T-cell (primary cell): ENCODE measurements around the gene GCM1. TPM values are rescaled to one million over a fixed set of nuclear protein-coding genes. Genes with fewer than 3 reads are reported as not detected.

Source experiments
- ATAC-seq, 4 experiments: fragments of 200-7000 bp in 3 of 4; fragments of 150-1000 bp in 1 of 4; cut with Tn5 transposase; replicated peaks in 1 of 4; 1 replicate in 3 of 4; 2 replicates in 1 of 4; pipeline ENCODE4 v1.10.0; 2021; ENCODE audit warnings: moderate library complexity in 3 of 4, mild to moderate bottlenecking in 2 of 4, moderate number of reproducible peaks in 1 of 4
- CTCF ChIA-PET, 2 donors: fragments of 300-600 bp; sonication (Branson Sonifier 250); formaldehyde crosslinking; loops; one replicate each; lab custom pipeline; 2022; ENCODE audit warnings: antibody characterized with exemption in 2 of 2; lab: Charles Lee
- POLR2A ChIA-PET, 2 donors: fragments of 300-600 bp; sonication (Branson Sonifier 250); formaldehyde crosslinking; loops; one replicate each; lab custom pipeline; 2022; ENCODE audit warnings: antibody characterized with exemption in 2 of 2; lab: Charles Lee
- DNase-seq, 35 experiments: peaks; one replicate each; pipeline versions ENCODE4 v3.0.0 to v3.0.0-alpha.2; 2013 to 2023
- H3K27ac ChIP-seq: one replicate; pipeline ENCODE4 v1.5.1; 2013; ENCODE audit warnings: low read length
- H3K27me3 ChIP-seq, 2 experiments: replicated peaks in 1 of 2; 1 replicate in 1 of 2; 2 replicates in 1 of 2; pipeline versions ENCODE4 v1.6.1 to v1.7.0; 2013; ENCODE audit warnings: low read length in 1 of 2, mixed read lengths in 1 of 2; ENCODE audit not compliant: control insufficient read depth in 2 of 2, insufficient read depth in 2 of 2; ENCODE audit errors: extremely low read depth in 1 of 2
- H3K36me3 ChIP-seq, 2 donors: 1 replicate in 1 of 2; 2 replicates in 1 of 2; pipeline versions ENCODE4 v1.6.1 to v1.7.0; 2013; ENCODE audit warnings: low read length in 1 of 2; ENCODE audit not compliant: control insufficient read depth in 2 of 2, insufficient read depth in 1 of 2; ENCODE audit errors: extremely low read depth in 1 of 2
- H3K4me1 ChIP-seq, 2 experiments: 1 replicate in 1 of 2; 2 replicates in 1 of 2; pipeline versions ENCODE4 v1.6.1 to v1.7.0; 2013; ENCODE audit warnings: low read length in 2 of 2, mixed read lengths in 1 of 2; ENCODE audit not compliant: insufficient read depth in 2 of 2, control insufficient read depth in 1 of 2; ENCODE audit errors: extremely low read depth in 1 of 2
- H3K4me3 ChIP-seq, 2 donors: 1 replicate in 1 of 2; 2 replicates in 1 of 2; pipeline versions ENCODE4 v1.5.1 to v1.7.0; 2013; ENCODE audit warnings: mild to moderate bottlenecking in 2 of 2, low read length in 1 of 2, moderate library complexity in 1 of 2; ENCODE audit not compliant: control insufficient read depth in 1 of 2; ENCODE audit errors: extremely low read depth in 1 of 2
- H3K9me3 ChIP-seq: 2 replicates; pipeline ENCODE4 v1.7.0; 2013
- H3K27ac Mint-ChIP-seq, 2 donors: one replicate each; pipeline ENCODE4 v1.8.0; 2020 to 2021; ENCODE audit warnings: mild to moderate bottlenecking in 2 of 2, mixed read lengths in 2 of 2
- H3K27me3 Mint-ChIP-seq, 2 donors: one replicate each; pipeline ENCODE4 v1.8.0; 2021 to 2022; ENCODE audit warnings: mixed read lengths in 2 of 2
- H3K36me3 Mint-ChIP-seq: one replicate; pipeline ENCODE4 v1.8.0; 2021; ENCODE audit warnings: mixed read lengths
- H3K4me1 Mint-ChIP-seq, 3 donors: one replicate each; pipeline ENCODE4 v1.8.0; 2020 to 2022; ENCODE audit warnings: mixed read lengths in 3 of 3, mild to moderate bottlenecking in 1 of 3
- H3K4me3 Mint-ChIP-seq, 3 donors: one replicate each; pipeline ENCODE4 v1.8.0; 2020 to 2022; ENCODE audit warnings: mild to moderate bottlenecking in 3 of 3, mixed read lengths in 3 of 3, moderate library complexity in 3 of 3
- H3K9me3 Mint-ChIP-seq, 3 donors: one replicate each; pipeline ENCODE4 v1.8.0; 2020 to 2022; ENCODE audit warnings: mixed read lengths in 3 of 3
- WGBS: methylation state at CpG from one replicate; pipeline ENCODE4 v1.1.5; 2013; ENCODE audit warnings: missing lambda C conversion rate; ENCODE audit not compliant: insufficient coverage; 5-methylcytosine and 5-hydroxymethylcytosine counted together
- total RNA-seq, 35 experiments: library from RNA in 6 of 35; stranded (reverse) in 6 of 35; fragments of 120-200 nt in 1 of 35; gene quantifications; one replicate each; pipeline versions ENCODE4 v1.2.1 to v1.2.4 and lab custom pipeline; 2013 to 2026

The GCM1 gene
- under 1 TPM in 2 of 5 donors, not detected in 3; 0.12 to 0.23 TPM for total RNA-seq
- total RNA-seq (2013) = 0.06 TPM
- 0 to 0.72 (median 0.05) reads per million in 29 experiments for total RNA-seq (lab: John Stamatoyannopoulos, UW)

- no peaks in the 10 kb centered on the region for H3K36me3 Mint-ChIP-seq
- POLR2A ChIA-PET = no interaction called here
- H3K4me3 ChIP-seq = no peak within 1 kb of the TSS
These were observed at the start of gene GCM1 for GRCh38 chr6:53148684-53149083. Gene GCM1 (minus strand): TSS chr6:53148841. CDS start chr6:53145632, 3,209 bp downstream.

GRCh38 chr6:53197553-53197952 is 48.9 kb upstream of the GCM1 start:
- H3K36me3 Mint-ChIP-seq = no peaks in the 10 kb centered on the region
- CTCF ChIA-PET = no interaction called here
- Histone ChIP-seq H3K27ac (no peak overlapping the region), H3K9me3 (no peaks in the 10 kb centered on the region), H3K27me3 (no peaks in the 10 kb centered on the region), H3K4me1 (no peaks in the 10 kb centered on the region), H3K4me3 (no peak overlapping the region), H3K36me3 (no peaks in the 10 kb centered on the region)
- no peak overlapping the region for H3K4me3 Mint-ChIP-seq
- ATAC-seq = no peak
- H3K9me3 Mint-ChIP-seq = no peaks in the 10 kb centered on the region
- H3K27me3 Mint-ChIP-seq = no peaks in the 10 kb centered on the region
- peaks cover 0 to 22% (median 7%) of the 10 kb centered on the region in 3 donors for H3K4me1 Mint-ChIP-seq
- no peak overlapping the region for H3K27ac Mint-ChIP-seq
- WGBS = 100% methylated on average over 1 of the region's 3 CpGs
- POLR2A ChIA-PET = no interaction called here
- no peak for DNase-seq

More at GRCh38 chr6:53148684-53149083, at the start of gene GCM1:
- Histone ChIP-seq H3K9me3 (no peaks in the 10 kb centered on the region), H3K27ac (no peak within 1 kb of the TSS), H3K4me1 (no peaks in the 10 kb centered on the region), H3K36me3 (no peaks in the 10 kb centered on the region), H3K27me3 (peaks cover 0 to 13% of the 10 kb centered on the region in 2 experiments)
- Mint-ChIP-seq H3K27ac (no peak within 1 kb of the TSS), H3K4me1 (no peaks in the 10 kb centered on the region), H3K4me3 (no peak within 1 kb of the TSS), H3K27me3 (peaks cover 0 to 9% of the 10 kb centered on the region in 2 donors), H3K9me3 (no peaks in the 10 kb centered on the region)
- CTCF ChIA-PET = no interaction called here
- 91% methylated on average over 3 of the region's 5 CpGs for WGBS
- DNase-seq = no peak
- ATAC-seq = no peak

- POLR2A ChIA-PET = no interaction called here
- no peak for DNase-seq
These were observed 46.4 kb upstream of the GCM1 start for GRCh38 chr6:53195048-53195447.

GRCh38 chr6:53192682-53193188 is 44.1 kb upstream of the GCM1 start:
- Mint-ChIP-seq H3K27me3 (no peaks in the 10 kb centered on the region), H3K27ac (no peak overlapping the region), H3K4me3 (no peak overlapping the region), H3K9me3 (no peaks in the 10 kb centered on the region), H3K36me3 (no peaks in the 10 kb centered on the region), H3K4me1 (peaks cover 13 to 31% (median 23%) of the 10 kb centered on the region in 3 donors)
- DNase-seq (no peak), ATAC-seq (no peak)
- Histone ChIP-seq H3K4me1 (peaks cover 9 to 17% of the 10 kb centered on the region in 2 experiments), H3K27me3 (no peaks in the 10 kb centered on the region), H3K4me3 (no peak overlapping the region), H3K36me3 (no peaks in the 10 kb centered on the region), H3K9me3 (no peaks in the 10 kb centered on the region), H3K27ac (no peak overlapping the region)
- ChIA-PET CTCF (interaction anchor here in 1 of 2 donors (0.6 to 0.7 kb wide), 3 partner anchors 19 to 236 kb away, joined by 3 to 5 read pairs (median 3); no protein-coding TSS in a partner anchor), POLR2A (no interaction called here)
- WGBS = 100% methylated on average over 1 of the region's 5 CpGs

More at GRCh38 chr6:53195048-53195447, 46.4 kb upstream of the GCM1 start:
- Mint-ChIP-seq H3K4me3 (no peak overlapping the region), H3K27me3 (no peaks in the 10 kb centered on the region), H3K36me3 (no peaks in the 10 kb centered on the region), H3K27ac (no peak overlapping the region), H3K4me1 (peaks cover 2 to 26% (median 13%) of the 10 kb centered on the region in 3 donors), H3K9me3 (no peaks in the 10 kb centered on the region)
- CTCF ChIA-PET = interaction anchor here (0.5 to 0.6 kb wide), 3 partner anchors 24 to 489 kb away, joined by 3 to 4 read pairs (median 3); no protein-coding TSS in a partner anchor
- no CpG with 5 or more reads among the region's 4 CpGs for WGBS
- no peaks in the 10 kb centered on the region for H3K27me3 ChIP-seq
- no peak overlapping the region for H3K27ac ChIP-seq
- no peaks in the 10 kb centered on the region for H3K36me3 ChIP-seq
- no peaks in the 10 kb centered on the region for H3K9me3 ChIP-seq
- no peak for ATAC-seq
- H3K4me1 ChIP-seq = peaks cover 0 to 8% of the 10 kb centered on the region in 2 experiments
- no peak overlapping the region for H3K4me3 ChIP-seq

GRCh38 chr6:53189554-53189953 is 40.9 kb upstream of the GCM1 start:
- no peaks in the 10 kb centered on the region for H3K27me3 Mint-ChIP-seq
- no peaks in the 10 kb centered on the region for H3K36me3 Mint-ChIP-seq
- ChIA-PET CTCF (interaction anchor here (0.7 kb wide), 3 partner anchors 17 to 510 kb away, joined by 3 to 4 read pairs (median 4); no protein-coding TSS in a partner anchor), POLR2A (interaction anchor here in 1 of 2 donors (0.6 to 0.8 kb wide), 2 partner anchors 15 to 378 kb away, joined by 5 read pairs; no protein-coding TSS in a partner anchor)
- H3K9me3 Mint-ChIP-seq = no peaks in the 10 kb centered on the region
- peaks cover 20 to 42% (median 27%) of the 10 kb centered on the region in 3 donors for H3K4me1 Mint-ChIP-seq
- ATAC-seq (no peak), DNase-seq (no peak)
- no peaks in the 10 kb centered on the region for H3K36me3 ChIP-seq
- no peaks in the 10 kb centered on the region for H3K9me3 ChIP-seq
- H3K4me3 ChIP-seq = no peak overlapping the region
- H3K4me1 ChIP-seq = peaks cover 12 to 24% of the 10 kb centered on the region in 2 experiments
- no peak overlapping the region for H3K27ac ChIP-seq
- no peak overlapping the region for H3K27ac Mint-ChIP-seq
- H3K4me3 Mint-ChIP-seq = no peak overlapping the region
- H3K27me3 ChIP-seq = no peaks in the 10 kb centered on the region

- no peaks in the 10 kb centered on the region for H3K9me3 ChIP-seq
- H3K27me3 ChIP-seq = no peaks in the 10 kb centered on the region
- ChIA-PET POLR2A (interaction anchor here (0.5 to 0.8 kb wide), 3 partner anchors 141 to 379 kb away, joined by 3 to 13 read pairs (median 5); no protein-coding TSS in a partner anchor), CTCF (interaction anchor here (0.6 to 1.7 kb wide), 8 partner anchors 12 to 539 kb away, joined by 3 to 5 read pairs (median 3); no protein-coding TSS in a partner anchor)
- no peak overlapping the region for H3K27ac ChIP-seq
- no peaks in the 10 kb centered on the region for H3K36me3 ChIP-seq
- peak overlapping the region in 1 of 2 donors; percentile 19 for H3K4me3 ChIP-seq
- no peak for DNase-seq
- Mint-ChIP-seq H3K27me3 (no peaks in the 10 kb centered on the region), H3K4me3 (peak overlapping the region; percentile 63 to 73 (median 72)), H3K36me3 (no peaks in the 10 kb centered on the region), H3K9me3 (no peaks in the 10 kb centered on the region), H3K27ac (peak overlapping the region; percentile 84 to 87), H3K4me1 (peaks cover 20 to 42% (median 29%) of the 10 kb centered on the region in 3 donors)
- no CpG with 5 or more reads among the region's 2 CpGs for WGBS
- ATAC-seq = no peak
- H3K4me1 ChIP-seq = peaks cover 12 to 24% of the 10 kb centered on the region in 2 experiments
These were observed 40.2 kb upstream of the GCM1 start for GRCh38 chr6:53188833-53189232.
